Peyer's patch (tissue), 4 donors: ENCODE data around the gene PALMD. TPM values are rescaled to one million over a fixed set of nuclear protein-coding genes. Genes with fewer than 3 reads are reported as not detected.

Source experiments
- DNase-seq, 3 donors: peaks; one replicate each; pipeline ENCODE4 v3.0.0-alpha.2; 2017 to 2019
- H3K27ac ChIP-seq, 4 donors: fragments of 200-600 bp; sonication (generic); one replicate each; pipeline ENCODE4 v1.5.1; 2016 to 2019
- H3K27me3 ChIP-seq, 2 donors: fragments of 200-600 bp; sonication (generic); one replicate each; pipeline ENCODE4 v1.5.1; 2019
- H3K36me3 ChIP-seq, 3 donors: fragments of 200-600 bp; sonication (generic); one replicate each; pipeline ENCODE4 v1.5.1; 2016 to 2019
- H3K4me1 ChIP-seq, 4 donors: fragments of 200-600 bp; sonication (generic); one replicate each; pipeline ENCODE4 v1.5.1; 2016 to 2019
- H3K4me3 ChIP-seq, 4 donors: fragments of 200-600 bp; sonication (generic); 1 replicate in 3 of 4; 2 replicates in 1 of 4; pipeline ENCODE4 v1.5.1; 2016 to 2019; ENCODE audit warnings: mild to moderate bottlenecking in 1 of 4
- H3K9me3 ChIP-seq, 4 donors: fragments of 200-600 bp; sonication (generic); one replicate each; pipeline ENCODE4 v1.5.1; 2016 to 2019; ENCODE audit warnings: mild to moderate bottlenecking in 1 of 4
- CTCF ChIP-seq, 6 experiments: fragments of 450-650 bp in 4 of 6; fragments of 200-600 bp in 2 of 6; sonication (generic) in 1 of 6; IDR thresholded peaks; one replicate each; pipeline ENCODE4 v1.5.1; 2017 to 2019; ENCODE audit warnings: antibody characterized with exemption in 6 of 6, mild to moderate bottlenecking in 3 of 6, moderate library complexity in 1 of 6
- POLR2A ChIP-seq, 2 donors: fragments of 450-650 bp; IDR thresholded peaks; one replicate each; pipeline ENCODE4 v1.5.1; 2017; ENCODE audit warnings: antibody characterized with exemption in 2 of 2, mild to moderate bottlenecking in 2 of 2, moderate library complexity in 2 of 2
- total RNA-seq, 4 donors: library from RNA; depleted of rRNA; stranded (reverse); fragments of >200 nt; gene quantifications; one replicate each; pipeline ENCODE4 v1.1.0, GENCODE V29; 2016

PALMD gene
- total RNA-seq, 4 donors from 2014 or later, result 4.0 to 13.2 (median 5.9) TPM

- no peak for TF ChIP-seq CTCF (IDR thresholded peaks at IDR 0.05)
- no peak for TF ChIP-seq POLR2A (IDR thresholded peaks at IDR 0.05)
- no peaks in the 10 kb centered on the region for H3K9me3 ChIP-seq
These were observed 15.9 kb downstream of the PALMD start for GRCh38 chr1:99661780-99662179.

GRCh38 chr1:99662539-99663080 lies 16.7 kb downstream of the PALMD start:
- Histone ChIP-seq H3K4me1 (peaks cover 0 to 7% (median 0%) of the 10 kb centered on the region in 4 donors), H3K27me3 (no peaks in the 10 kb centered on the region), H3K27ac (peak overlapping the region in 1 of 4 donors; percentile 42), H3K36me3 (no peaks in the 10 kb centered on the region), H3K4me3 (no peak overlapping the region), H3K9me3 (no peaks in the 10 kb centered on the region)
- DNase-seq, result peak in 1 of 3 donors; percentile 55
- no peak for TF ChIP-seq CTCF (IDR thresholded peaks at IDR 0.05)
- no peak for TF ChIP-seq POLR2A (IDR thresholded peaks at IDR 0.05)

More at GRCh38 chr1:99661780-99662179, 15.9 kb downstream of the PALMD start:
- Histone ChIP-seq H3K27ac (peak overlapping the region in 1 of 4 donors; percentile 3), H3K27me3 (no peaks in the 10 kb centered on the region), H3K36me3 (no peaks in the 10 kb centered on the region), H3K4me3 (no peak overlapping the region), H3K4me1 (peaks cover 0 to 7% (median 0%) of the 10 kb centered on the region in 4 donors)
- DNase-seq, result no peak

GRCh38 chr1:99663501-99663900 lies 17.6 kb downstream of the PALMD start:
- TF ChIP-seq CTCF (IDR thresholded peaks at IDR 0.05) (no peak), POLR2A (IDR thresholded peaks at IDR 0.05) (no peak)
- no peak for DNase-seq
- H3K36me3 ChIP-seq, result no peaks in the 10 kb centered on the region
- H3K9me3 ChIP-seq, result no peaks in the 10 kb centered on the region
- H3K4me3 ChIP-seq, result no peak overlapping the region
- H3K4me1 ChIP-seq, result peaks cover 0 to 7% (median 0%) of the 10 kb centered on the region in 4 donors
- no peaks in the 10 kb centered on the region for H3K27me3 ChIP-seq
- no peak overlapping the region for H3K27ac ChIP-seq

- Histone ChIP-seq H3K4me3 (no peak overlapping the region), H3K4me1 (peaks cover 0 to 7% (median 0%) of the 10 kb centered on the region in 4 donors), H3K9me3 (no peaks in the 10 kb centered on the region), H3K27me3 (no peaks in the 10 kb centered on the region), H3K36me3 (no peaks in the 10 kb centered on the region), H3K27ac (no peak overlapping the region)
- no peak for DNase-seq
- TF ChIP-seq POLR2A (IDR thresholded peaks at IDR 0.05) (no peak), CTCF (IDR thresholded peaks at IDR 0.05) (no peak)
These were observed 19.3 kb downstream of the PALMD start for GRCh38 chr1:99665212-99665611.

- no peak overlapping the region for H3K27ac ChIP-seq
- no peaks in the 10 kb centered on the region for H3K9me3 ChIP-seq
- H3K4me3 ChIP-seq, result no peak overlapping the region
- H3K36me3 ChIP-seq, result no peaks in the 10 kb centered on the region
- TF ChIP-seq CTCF (IDR thresholded peaks at IDR 0.05) (no peak), POLR2A (IDR thresholded peaks at IDR 0.05) (no peak)
- no peaks in the 10 kb centered on the region for H3K4me1 ChIP-seq
- no peaks in the 10 kb centered on the region for H3K27me3 ChIP-seq
- no peak for DNase-seq
These were observed 23.5 kb downstream of the PALMD start for GRCh38 chr1:99669376-99669775.

GRCh38 chr1:99669821-99670220 lies 23.9 kb downstream of the PALMD start:
- H3K27me3 ChIP-seq, result no peaks in the 10 kb centered on the region
- DNase-seq, result no peak
- H3K9me3 ChIP-seq, result no peaks in the 10 kb centered on the region
- no peak overlapping the region for H3K27ac ChIP-seq
- no peak overlapping the region for H3K4me3 ChIP-seq
- no peaks in the 10 kb centered on the region for H3K36me3 ChIP-seq
- TF ChIP-seq POLR2A (IDR thresholded peaks at IDR 0.05) (no peak), CTCF (IDR thresholded peaks at IDR 0.05) (no peak)
- H3K4me1 ChIP-seq, result no peaks in the 10 kb centered on the region
